ENCODE data around the gene WDFY4.

GRCh38 chr10:48785796-48786195 lies 101.1 kb downstream of the WDFY4 start:
- TF ChIP-seq CTBP1 (IDR thresholded peaks at IDR 0.05; ENCODE audit: borderline replicate concordance) (no peak), SUZ12 (IDR thresholded peaks at IDR 0.05) (no peak), FOXM1 (IDR thresholded peaks at IDR 0.05; ENCODE audit: borderline replicate concordance) (no peak), FOXA1 (IDR thresholded peaks at IDR 0.05) (no peak), SP1 (IDR thresholded peaks at IDR 0.05) (no peak), FOXK2 (IDR thresholded peaks at IDR 0.05) (no peak), BHLHE40 (IDR thresholded peaks at IDR 0.05; ENCODE audit: borderline replicate concordance) (no peak)

Measured in HEK293T (cell line).